ENCODE results near the gene RNF123.

The RNF123 gene

GRCh38 chr3:49750056-49750455, 60.7 kb downstream of the RNF123 start:
- no peak for DNase-seq (ENCODE audit: low read depth in 3 of 3)

GRCh38 chr3:49751501-49751900, 62.1 kb downstream of the RNF123 start:
- DNase-seq (ENCODE audit: low read depth in 3 of 3): no peak

DNA sequence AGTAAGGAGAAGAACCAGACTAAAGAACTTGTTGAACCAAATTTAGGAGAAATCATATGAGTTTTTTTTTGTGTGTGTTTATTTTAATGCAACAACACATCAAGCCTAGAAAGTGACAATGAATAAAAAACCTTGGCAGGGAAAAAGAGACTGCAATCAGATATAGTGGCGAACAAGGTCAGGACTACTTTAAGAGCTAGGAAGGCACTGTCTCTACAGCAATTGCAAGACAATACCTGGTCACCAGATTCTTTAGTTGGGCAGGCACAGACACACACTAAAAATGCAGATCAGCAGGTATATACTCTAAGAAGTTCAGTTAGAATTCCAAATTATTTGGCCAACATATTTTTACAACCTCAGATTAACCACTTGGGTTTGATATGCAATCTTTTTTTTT, 65.2 kb downstream of the RNF123 start:
- no peak for DNase-seq (ENCODE audit: low read depth in 3 of 3)

- DNase-seq (ENCODE audit: low read depth in 3 of 3): no peak
Observed at GRCh38 chr3:49756036-49756435, 66.7 kb downstream of the RNF123 start.

GRCh38 chr3:49757197-49757596, 67.8 kb downstream of the RNF123 start:
- no peak for DNase-seq (ENCODE audit: low read depth in 3 of 3)

- no peak for DNase-seq (ENCODE audit: low read depth in 3 of 3)
Observed at GRCh38 chr3:49759226-49759625, 69.9 kb downstream of the RNF123 start.

GRCh38 chr3:49761661-49762060, 72.3 kb downstream of the RNF123 start:
- no peak for DNase-seq (ENCODE audit: low read depth in 3 of 3)

DNA sequence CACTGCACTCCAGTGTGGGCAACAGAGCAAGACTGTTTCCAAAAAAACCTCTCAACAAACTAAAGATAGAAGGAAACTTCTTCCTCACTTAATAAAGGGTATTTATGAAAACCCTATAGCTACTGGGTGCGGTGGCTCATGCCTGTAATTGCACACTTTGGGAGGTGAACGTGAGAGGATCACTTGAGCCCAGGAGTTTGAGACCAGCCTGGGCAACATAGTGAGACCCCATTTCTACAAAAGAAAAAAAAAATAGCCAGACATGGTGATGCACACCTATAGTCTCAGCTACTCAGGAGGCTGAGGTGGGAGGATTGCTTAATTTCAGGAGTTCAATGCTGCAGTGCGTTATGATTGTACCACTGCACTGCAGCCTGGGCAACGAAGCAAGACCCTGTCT, 74.6 kb downstream of the RNF123 start:
- DNase-seq (ENCODE audit: low read depth in 3 of 3): no peak

DNA sequence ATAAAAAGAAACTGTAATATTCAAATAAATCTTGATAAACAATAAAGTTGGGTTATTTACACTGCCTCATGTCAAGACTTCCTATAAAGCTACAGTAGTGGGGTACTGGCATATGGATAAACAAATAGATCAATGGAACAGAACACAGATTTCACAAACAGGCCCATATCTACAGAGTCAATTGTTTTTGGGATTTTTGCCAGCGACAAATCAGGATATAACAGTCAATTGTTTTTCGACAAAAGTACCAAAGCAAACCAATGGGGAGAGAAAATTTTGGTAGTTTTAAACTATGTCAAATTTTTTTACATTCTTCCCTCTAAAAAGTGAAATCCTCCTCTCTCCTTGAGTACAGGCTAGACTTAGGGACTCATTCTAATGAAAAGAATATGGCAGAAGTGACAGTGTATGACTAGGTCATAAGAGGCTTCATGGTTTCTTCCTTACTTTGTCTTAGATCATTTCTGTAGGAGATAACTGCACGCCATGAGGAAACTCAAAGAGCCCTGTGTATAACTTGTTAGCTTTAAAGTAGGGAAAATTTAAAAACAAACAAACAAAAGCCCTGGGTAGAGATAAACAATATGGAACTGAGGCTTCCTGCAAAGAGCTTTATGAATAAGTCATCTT, 80.0 kb downstream of the RNF123 start:
- no peak for DNase-seq (ENCODE audit: low read depth in 3 of 3)

DNA sequence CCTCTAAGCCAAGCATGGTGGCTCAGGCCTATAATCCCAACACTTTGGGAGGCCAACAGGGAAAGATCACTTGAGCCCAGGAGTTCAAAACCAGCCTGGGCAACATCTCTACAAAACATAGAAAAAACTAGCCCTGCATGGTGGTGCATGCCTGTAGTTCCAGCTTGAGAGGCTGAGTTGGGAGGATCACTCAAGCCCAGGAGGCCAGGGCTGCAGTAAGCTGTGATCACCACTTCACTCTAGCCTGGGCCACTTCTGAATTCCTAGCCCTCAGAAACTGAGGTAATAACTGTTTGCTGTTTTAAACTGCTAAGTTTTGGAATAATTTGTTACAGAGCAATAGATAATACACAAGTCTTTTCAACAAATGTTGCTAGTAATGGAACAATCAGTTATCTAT, 80.6 kb downstream of the RNF123 start:
- DNase-seq (ENCODE audit: low read depth in 3 of 3): no peak
